IMR-90 (cell line): Measurements from ENCODE around the gene TAF1B. TPM values are rescaled to one million over a fixed set of nuclear protein-coding genes. Genes with fewer than 3 reads are reported as not detected.

Experiments used
- ATAC-seq: fragments of 200-7000 bp; cut with Tn5 transposase; 2 replicates; pipeline ENCODE4 v1.9.1; 2020; ENCODE audit warnings: low read depth, mild to moderate bottlenecking, moderate library complexity
- BruUV-seq: library from RNA; stranded (reverse); fragments of 400-500 nt; replicated peaks from 2 replicates; lab custom pipeline; 2021; lab: Mats Ljungman, UMichigan
- CTCF ChIA-PET: fragments of 300-600 bp; formaldehyde crosslinking; extraction: SDS; loops from one replicate; lab custom pipeline; 2021; ENCODE audit warnings: antibody characterized with exemption; lab: Yijun Ruan, JAX
- POLR2A ChIA-PET: fragments of 300-600 bp; sonication (Branson Sonifier 250); formaldehyde crosslinking; loops from one replicate; lab custom pipeline; 2022; ENCODE audit warnings: antibody characterized with exemption; ENCODE audit not compliant: unreplicated experiment; lab: Charles Lee
- DNase-seq: peaks from one replicate; pipeline ENCODE4 v3.0.0; 2013
- H2AFZ ChIP-seq: replicated peaks from 2 replicates; pipeline ENCODE3; 2013; ENCODE audit warnings: low read length, mild to moderate bottlenecking; ENCODE audit not compliant: poor library complexity
- H2AK5ac ChIP-seq: 2 replicates; pipeline ENCODE4 v1.6.1; 2013; ENCODE audit warnings: low read depth, low read length, inconsistent platforms
- H2AK9ac ChIP-seq: replicated peaks from 2 replicates; pipeline ENCODE3; 2013; ENCODE audit warnings: mild to moderate bottlenecking, low read depth, low read length, moderate library complexity; ENCODE audit not compliant: poor library complexity
- H2BK120ac ChIP-seq: 2 replicates; pipeline ENCODE4 v1.6.1; 2013; ENCODE audit warnings: low read depth, low read length, inconsistent platforms
- H2BK15ac ChIP-seq: 3 replicates; pipeline ENCODE4 v1.6.1; 2013; ENCODE audit warnings: low read depth, low read length, inconsistent platforms
- H2BK20ac ChIP-seq: 2 replicates; pipeline ENCODE4 v1.6.1; 2013; ENCODE audit warnings: low read depth, mild to moderate bottlenecking, inconsistent platforms, low read length, moderate library complexity
- H2BK5ac ChIP-seq: 2 replicates; pipeline ENCODE4 v1.6.1; 2013; ENCODE audit warnings: mild to moderate bottlenecking, low read depth, low read length, inconsistent platforms; ENCODE audit not compliant: poor library complexity, severe bottlenecking
- H3K14ac ChIP-seq: replicated peaks from 2 replicates; pipeline ENCODE4 v1.6.1; 2013; ENCODE audit warnings: low read depth, low read length, inconsistent platforms
- H3K18ac ChIP-seq: 2 replicates; pipeline ENCODE4 v1.6.1; 2013; ENCODE audit warnings: low read depth, low read length, control low read depth
- H3K23ac ChIP-seq: 2 replicates; pipeline ENCODE4 v1.6.1; 2013; ENCODE audit warnings: low read depth, low read length, inconsistent platforms
- H3K27ac ChIP-seq: 2 replicates; pipeline ENCODE4 v1.5.1; 2013; ENCODE audit warnings: mild to moderate bottlenecking, control low read depth, low read length; ENCODE audit not compliant: insufficient read depth
- H3K27me3 ChIP-seq: 2 replicates; pipeline ENCODE4 v1.6.1; 2013; ENCODE audit warnings: low read length; ENCODE audit not compliant: control insufficient read depth, insufficient read depth
- H3K36me3 ChIP-seq: 2 replicates; pipeline ENCODE4 v1.6.1; 2013; ENCODE audit warnings: low read length, mixed read lengths; ENCODE audit not compliant: control insufficient read depth, insufficient read depth
- H3K4ac ChIP-seq: 2 replicates; pipeline ENCODE4 v1.6.1; 2013; ENCODE audit warnings: low read depth, low read length, inconsistent platforms
- H3K4me1 ChIP-seq: 2 replicates; pipeline ENCODE4 v1.6.1; 2013; ENCODE audit warnings: low read length, mixed read lengths; ENCODE audit not compliant: control insufficient read depth, insufficient read depth
- H3K4me2 ChIP-seq: 2 replicates; pipeline ENCODE4 v1.6.1; 2013; ENCODE audit warnings: low read depth, mild to moderate bottlenecking, control low read depth, low read length, moderate library complexity
- H3K4me3 ChIP-seq: 2 replicates; pipeline ENCODE4 v1.5.1; 2013; ENCODE audit warnings: low read depth, mild to moderate bottlenecking, control low read depth, low read length, moderate library complexity; ENCODE audit not compliant: insufficient read depth
- H3K56ac ChIP-seq: 2 replicates; pipeline ENCODE4 v1.6.1; 2013; ENCODE audit warnings: low read length, inconsistent platforms; ENCODE audit not compliant: insufficient read depth; ENCODE audit errors: extremely low read depth
- H3K79me1 ChIP-seq, 2 experiments: 2 replicates each; pipeline ENCODE4 v1.6.1; 2013; ENCODE audit warnings: low read length in 2 of 2, inconsistent platforms in 1 of 2, low read depth in 1 of 2
- H3K9ac ChIP-seq: 2 replicates; pipeline ENCODE4 v1.6.1; 2013; ENCODE audit warnings: low read depth, low read length, control low read depth
- H3K9me1 ChIP-seq: 2 replicates; pipeline ENCODE4 v1.6.1; 2013; ENCODE audit warnings: low read length, inconsistent platforms; ENCODE audit not compliant: insufficient read depth
- H3K9me3 ChIP-seq: 2 replicates; pipeline ENCODE4 v1.6.1; 2013; ENCODE audit warnings: low read length; ENCODE audit not compliant: control insufficient read depth, insufficient read depth
- H4K20me1 ChIP-seq: 2 replicates; pipeline ENCODE4 v1.6.1; 2013; ENCODE audit warnings: low read length, inconsistent platforms; ENCODE audit not compliant: insufficient read depth
- H4K5ac ChIP-seq: 2 replicates; pipeline ENCODE4 v1.6.1; 2013; ENCODE audit warnings: mild to moderate bottlenecking, low read depth, low read length, control low read depth
- H4K8ac ChIP-seq, 2 experiments: 2 replicates each; pipeline ENCODE4 v1.6.1; 2013; ENCODE audit warnings: low read depth in 2 of 2, low read length in 2 of 2, control low read depth in 1 of 2, inconsistent platforms in 1 of 2
- H4K91ac ChIP-seq: 2 replicates; pipeline ENCODE4 v1.6.1; 2013; ENCODE audit warnings: low read depth, low read length, inconsistent platforms; ENCODE audit not compliant: insufficient read depth
- CHD1 ChIP-seq: IDR thresholded peaks from 2 replicates; pipeline ENCODE4 v1.6.1; 2012; ENCODE audit warnings: low read depth, low read length, improper control_type of control experiment
- RCOR1 ChIP-seq: IDR thresholded peaks from 2 replicates; pipeline ENCODE4 v1.6.1; 2012; ENCODE audit warnings: mild to moderate bottlenecking, low read length, improper control_type of control experiment; ENCODE audit not compliant: insufficient replicate concordance
- WGBS, 2 experiments: methylation state at CpG; one replicate each; pipeline versions ENCODE4 v1.1.5 to v1.1.7; 2013; ENCODE audit warnings: missing lambda C conversion rate in 2 of 2; ENCODE audit not compliant: insufficient read length in 1 of 2; ENCODE audit errors: extremely low coverage in 2 of 2; 5-methylcytosine and 5-hydroxymethylcytosine counted together
- dilution Hi-C: fragments of 300-500 bp; cut with HindIII; formaldehyde crosslinking; loops from one replicate; pipeline ENCODE4 v1.14.3; 2018; ENCODE audit warnings: low sequenced_read_pairs; ENCODE audit not compliant: unreplicated experiment
- in situ Hi-C: fragments of 300-500 bp; cut with MboI; formaldehyde crosslinking; loops from 3 replicates; pipeline ENCODE4 v1.14.3; 2019; ENCODE audit warnings: low sequenced_read_pairs, inconsistent platforms, mixed read lengths
- intact Hi-C: fragments of 100-400 bp; cut with micrococcal nuclease; formaldehyde crosslinking; loops from 2 replicates; pipeline ENCODE4 v1.10.0; 2022
- polyA plus RNA-seq, 3 experiments: library from polyadenylated mRNA; depleted of rRNA; stranded (reverse); fragments of >200 nt; gene quantifications; 2 replicates each; pipeline ENCODE4 v1.2.3, GENCODE V29; 2012; ENCODE audit warnings: low replicate concordance in 1 of 3
- total RNA-seq: library from RNA; depleted of rRNA; stranded (reverse); fragments of >200 nt; gene quantifications from 2 replicates; pipeline ENCODE4 v1.2.3, GENCODE V29; 2012

TAF1B gene
- total and polyA plus RNA-seq, 2 of the 4 experiments (the other 2 are of a cell fraction): 8.4 to 19.9 TPM

GRCh38 chr2:9807555-9808305 is 35.5 kb upstream of the TAF1B start:
- peaks cover 11% of the 10 kb centered on the region; the same call in 1 of the 2 replicates for H3K9me1 ChIP-seq
- H2BK20ac ChIP-seq: no peak overlapping the region
- H3K4ac ChIP-seq: no peak overlapping the region
- H2BK5ac ChIP-seq: no peak overlapping the region
- no peak for ATAC-seq
- peaks cover 7% of the 10 kb centered on the region; the same call in 1 of the 2 replicates for H3K27me3 ChIP-seq
- no peak overlapping the region for H3K23ac ChIP-seq
- H3K14ac ChIP-seq: no peak overlapping the region
- H2BK15ac ChIP-seq: no peak overlapping the region
- intact Hi-C loops (no loop called here), in situ Hi-C loops (loop anchor here (10.0 to 25.0 kb wide), 2 partner anchors 617 to 855 kb away; no protein-coding TSS in a partner anchor), dilution Hi-C loops (no loop called here)
- no peak overlapping the region for H4K8ac ChIP-seq
- H2BK120ac ChIP-seq: no peak overlapping the region
- H3K27ac ChIP-seq: no peak overlapping the region
- TF ChIP-seq RCOR1: no peak
- TF ChIP-seq CHD1: no peak
- H3K56ac ChIP-seq: no peak overlapping the region
- H3K9me3 ChIP-seq: no peaks in the 10 kb centered on the region
- BruUV-seq: no TSS peak
- H3K18ac ChIP-seq: no peak overlapping the region
- WGBS, 2 experiments: 80% methylated on average over 3 of the region's 13 CpGs; no CpG with 5 or more reads in 1 of the 2 experiments
- H2AK5ac ChIP-seq: no peak overlapping the region
- no peak overlapping the region for H2AFZ ChIP-seq
- no peaks in the 10 kb centered on the region for H4K20me1 ChIP-seq
- CTCF ChIA-PET: no interaction called here
- POLR2A ChIA-PET: no interaction called here
- no peak overlapping the region for H4K91ac ChIP-seq
- no peaks in the 10 kb centered on the region for H3K36me3 ChIP-seq
- no peak overlapping the region for H3K4me2 ChIP-seq
- H3K4me1 ChIP-seq: peaks cover 13% of the 10 kb centered on the region
- H3K4me3 ChIP-seq: no peak overlapping the region
- no peak for DNase-seq
- no peaks in the 10 kb centered on the region for H3K79me1 ChIP-seq
- H2AK9ac ChIP-seq: no peak overlapping the region
- H4K5ac ChIP-seq: no peak overlapping the region
- no peak overlapping the region for H3K9ac ChIP-seq
